DOHH2 (cell line): ENCODE data around the gene EPHB2.

ENCODE experiments used
- H3F3A ChIP-seq: fragments of 200-600 bp; sonication (generic), shearing (Covaris generic); 2 replicates; pipeline ENCODE4 v1.6.0; 2016; ENCODE audit warnings: antibody characterized with exemption, mild to moderate bottlenecking; ENCODE audit not compliant: control insufficient read depth, insufficient read depth
- H3K27ac ChIP-seq: fragments of 200-600 bp; sonication (generic); 2 replicates; pipeline ENCODE4 v1.5.1; 2014; ENCODE audit warnings: low read depth, mild to moderate bottlenecking, low read length, moderate library complexity
- H3K27me3 ChIP-seq: fragments of 200-600 bp; sonication (generic); 2 replicates; pipeline ENCODE4 v1.6.1; 2014; ENCODE audit warnings: mild to moderate bottlenecking, low read length, mixed read lengths; ENCODE audit not compliant: control insufficient read depth
- H3K36me3 ChIP-seq: fragments of 200-600 bp; sonication (generic); 2 replicates; pipeline ENCODE4 v1.6.1; 2014; ENCODE audit warnings: mild to moderate bottlenecking, low read length, moderate library complexity, mixed read lengths; ENCODE audit not compliant: control insufficient read depth
- H3K4me1 ChIP-seq: fragments of 200-600 bp; sonication (generic); 2 replicates; pipeline ENCODE4 v1.6.1; 2014; ENCODE audit warnings: mild to moderate bottlenecking, low read length, mixed read lengths; ENCODE audit not compliant: control insufficient read depth
- H3K4me2 ChIP-seq: fragments of 200-600 bp; sonication (generic); 2 replicates; pipeline ENCODE4 v1.6.0; 2014; ENCODE audit warnings: mild to moderate bottlenecking, low read length, moderate library complexity
- H3K4me3 ChIP-seq: fragments of 200-600 bp; sonication (generic); 2 replicates; pipeline ENCODE4 v1.5.1; 2014; ENCODE audit warnings: mild to moderate bottlenecking, low read length, mixed read lengths
- H3K79me2 ChIP-seq: fragments of 200-600 bp; sonication (generic); 2 replicates; pipeline ENCODE4 v1.6.1; 2014; ENCODE audit warnings: mild to moderate bottlenecking, low read length, mixed read lengths; ENCODE audit not compliant: control insufficient read depth
- H3K9me2 ChIP-seq: fragments of 200-600 bp; sonication (generic); replicated peaks from 2 replicates; pipeline ENCODE4 v1.6.1; 2014; ENCODE audit warnings: mild to moderate bottlenecking, low read length, mixed read lengths; ENCODE audit not compliant: control insufficient read depth
- H3K9me3 ChIP-seq: fragments of 200-600 bp; sonication (generic); 2 replicates; pipeline ENCODE4 v1.6.1; 2014; ENCODE audit warnings: antibody characterized with exemption, low read length, mixed read lengths; ENCODE audit not compliant: control insufficient read depth, insufficient read depth
- H4K20me1 ChIP-seq: fragments of 200-600 bp; sonication (generic); 2 replicates; pipeline ENCODE4 v1.6.0; 2014; ENCODE audit warnings: low read depth, mild to moderate bottlenecking, antibody characterized with exemption, low read length, moderate library complexity; ENCODE audit not compliant: control insufficient read depth, insufficient read depth
- EZH2phosphoT487 ChIP-seq: fragments of 200-600 bp; sonication (generic); IDR thresholded peaks from 2 replicates; pipeline ENCODE4 v1.6.1; 2017; ENCODE audit warnings: borderline replicate concordance, mild to moderate bottlenecking, antibody characterized with exemption, low read length, moderate library complexity, mixed read lengths
- TF ChIP-seq, protein P1 (sequence below): fragments of 200-600 bp; sonication (generic); IDR thresholded peaks from one replicate; pipeline ENCODE4 v1.5.1; 2014; ENCODE audit warnings: antibody characterized with exemption, mild to moderate bottlenecking, low read depth, low read length; ENCODE audit not compliant: poor library complexity, severe bottlenecking

EPHB2 gene

DNA sequence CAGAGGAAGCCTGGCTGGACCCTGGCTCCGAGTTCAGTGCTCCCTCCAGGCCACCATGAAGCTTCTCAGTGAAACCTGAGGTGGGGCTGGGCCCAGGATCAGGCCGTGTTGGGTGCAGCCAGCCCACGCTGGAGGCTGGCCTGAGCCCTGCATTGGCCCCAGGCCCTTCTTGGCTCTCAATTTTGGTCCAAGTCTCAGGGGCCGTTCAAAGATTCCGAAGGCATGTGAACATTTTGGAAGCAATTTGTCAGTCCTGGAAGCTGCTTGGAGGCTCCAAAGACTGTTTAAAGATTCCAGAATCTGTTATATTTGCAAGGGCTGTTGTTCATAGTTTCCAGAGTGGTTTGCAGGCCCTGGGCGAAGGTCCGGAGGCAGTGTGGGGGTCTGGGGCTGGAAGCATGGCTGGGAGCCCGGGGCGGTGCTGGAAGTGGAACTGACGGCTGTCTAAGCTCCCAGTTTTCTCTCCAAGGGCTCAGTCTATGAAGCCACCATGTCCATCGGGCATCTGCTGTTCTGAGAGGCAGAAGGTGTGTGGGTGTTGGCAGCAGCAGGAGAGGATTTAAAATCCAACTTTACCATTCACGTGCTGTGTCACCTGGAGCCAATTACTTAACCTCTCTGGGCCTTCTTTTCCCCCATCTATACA, 104.9 kb downstream of the EPHB2 start:
- no peaks in the 10 kb centered on the region for H4K20me1 ChIP-seq
- H3F3A ChIP-seq: no peaks in the 10 kb centered on the region
- no peaks in the 10 kb centered on the region for H3K79me2 ChIP-seq
- no peak overlapping the region for H3K27ac ChIP-seq
- no peak overlapping the region for H3K4me3 ChIP-seq
- H3K36me3 ChIP-seq: no peaks in the 10 kb centered on the region
- H3K9me2 ChIP-seq: no peaks in the 10 kb centered on the region
- no peaks in the 10 kb centered on the region for H3K27me3 ChIP-seq
- TF ChIP-seq EZH2phosphoT487: no peak
- TF ChIP-seq, protein P1, sequence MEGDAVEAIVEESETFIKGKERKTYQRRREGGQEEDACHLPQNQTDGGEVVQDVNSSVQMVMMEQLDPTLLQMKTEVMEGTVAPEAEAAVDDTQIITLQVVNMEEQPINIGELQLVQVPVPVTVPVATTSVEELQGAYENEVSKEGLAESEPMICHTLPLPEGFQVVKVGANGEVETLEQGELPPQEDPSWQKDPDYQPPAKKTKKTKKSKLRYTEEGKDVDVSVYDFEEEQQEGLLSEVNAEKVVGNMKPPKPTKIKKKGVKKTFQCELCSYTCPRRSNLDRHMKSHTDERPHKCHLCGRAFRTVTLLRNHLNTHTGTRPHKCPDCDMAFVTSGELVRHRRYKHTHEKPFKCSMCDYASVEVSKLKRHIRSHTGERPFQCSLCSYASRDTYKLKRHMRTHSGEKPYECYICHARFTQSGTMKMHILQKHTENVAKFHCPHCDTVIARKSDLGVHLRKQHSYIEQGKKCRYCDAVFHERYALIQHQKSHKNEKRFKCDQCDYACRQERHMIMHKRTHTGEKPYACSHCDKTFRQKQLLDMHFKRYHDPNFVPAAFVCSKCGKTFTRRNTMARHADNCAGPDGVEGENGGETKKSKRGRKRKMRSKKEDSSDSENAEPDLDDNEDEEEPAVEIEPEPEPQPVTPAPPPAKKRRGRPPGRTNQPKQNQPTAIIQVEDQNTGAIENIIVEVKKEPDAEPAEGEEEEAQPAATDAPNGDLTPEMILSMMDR: no peak
- no peak overlapping the region for H3K4me2 ChIP-seq
- no peaks in the 10 kb centered on the region for H3K9me3 ChIP-seq
- H3K4me1 ChIP-seq: no peaks in the 10 kb centered on the region

DNA sequence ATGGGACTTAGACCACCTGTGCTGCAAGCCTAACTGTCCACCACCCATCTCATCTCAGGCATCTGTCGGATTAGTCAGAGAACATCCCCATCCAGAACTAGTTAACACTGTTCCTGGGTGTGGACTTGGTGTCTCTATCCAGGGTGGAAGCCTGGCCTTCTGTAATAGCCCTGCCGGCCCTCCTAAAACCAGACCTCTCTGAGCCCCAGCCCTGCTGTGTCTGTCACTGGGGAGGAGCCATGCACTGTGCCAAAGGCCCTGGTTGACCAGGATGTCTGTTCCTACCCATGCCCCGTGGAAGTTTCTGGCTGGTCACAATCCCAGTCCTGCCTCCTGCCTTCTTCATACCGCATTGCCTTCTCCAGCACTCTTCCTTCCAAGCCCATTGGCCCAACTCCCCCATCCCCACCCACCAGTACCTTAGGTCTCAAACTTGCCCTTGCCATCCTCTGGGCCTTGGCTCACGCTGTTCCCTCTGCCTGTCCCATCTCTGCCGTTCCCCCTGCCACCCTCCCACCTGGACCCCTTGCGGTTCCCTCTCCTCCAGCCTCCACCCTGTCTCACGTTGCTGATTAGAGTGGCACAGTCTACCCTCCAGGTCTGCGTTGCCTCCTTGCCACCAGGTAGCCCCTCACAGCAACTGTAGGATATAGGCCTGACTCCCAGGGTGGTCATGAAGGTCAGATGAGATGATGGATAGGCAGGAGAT, 105.6 kb downstream of the EPHB2 start:
- Histone ChIP-seq H3K9me2 (no peaks in the 10 kb centered on the region), H3K4me1 (no peaks in the 10 kb centered on the region), H3K4me2 (no peak overlapping the region), H3K79me2 (no peaks in the 10 kb centered on the region), H3K27me3 (peaks cover 5% of the 10 kb centered on the region), H3K9me3 (no peaks in the 10 kb centered on the region), H3F3A (no peaks in the 10 kb centered on the region), H3K36me3 (no peaks in the 10 kb centered on the region), H3K27ac (no peak overlapping the region), H3K4me3 (no peak overlapping the region), H4K20me1 (no peaks in the 10 kb centered on the region)
- TF ChIP-seq EZH2phosphoT487: no peak
- TF ChIP-seq, protein P1: no peak

GRCh38 chr1:22816803-22817202, 106.2 kb downstream of the EPHB2 start:
- Histone ChIP-seq H3F3A (no peaks in the 10 kb centered on the region), H3K9me3 (no peaks in the 10 kb centered on the region), H3K9me2 (no peaks in the 10 kb centered on the region), H3K27me3 (peaks cover 6% of the 10 kb centered on the region), H3K4me3 (no peak overlapping the region), H4K20me1 (no peaks in the 10 kb centered on the region), H3K4me2 (no peak overlapping the region), H3K79me2 (no peaks in the 10 kb centered on the region), H3K27ac (no peak overlapping the region), H3K4me1 (no peaks in the 10 kb centered on the region), H3K36me3 (no peaks in the 10 kb centered on the region)
- TF ChIP-seq, protein P1: no peak
- no peak for TF ChIP-seq EZH2phosphoT487
